HG03060 (cell line): ENCODE measurements around the gene MT1B.

Experiments used
- ATAC-seq: cut with Tn5 transposase; IDR thresholded peaks from one replicate; pipeline ENCODE4 v1.9.1; 2021; ENCODE audit warnings: low read depth, moderate number of reproducible peaks; ENCODE audit not compliant: unreplicated experiment

Gene MT1B

DNA sequence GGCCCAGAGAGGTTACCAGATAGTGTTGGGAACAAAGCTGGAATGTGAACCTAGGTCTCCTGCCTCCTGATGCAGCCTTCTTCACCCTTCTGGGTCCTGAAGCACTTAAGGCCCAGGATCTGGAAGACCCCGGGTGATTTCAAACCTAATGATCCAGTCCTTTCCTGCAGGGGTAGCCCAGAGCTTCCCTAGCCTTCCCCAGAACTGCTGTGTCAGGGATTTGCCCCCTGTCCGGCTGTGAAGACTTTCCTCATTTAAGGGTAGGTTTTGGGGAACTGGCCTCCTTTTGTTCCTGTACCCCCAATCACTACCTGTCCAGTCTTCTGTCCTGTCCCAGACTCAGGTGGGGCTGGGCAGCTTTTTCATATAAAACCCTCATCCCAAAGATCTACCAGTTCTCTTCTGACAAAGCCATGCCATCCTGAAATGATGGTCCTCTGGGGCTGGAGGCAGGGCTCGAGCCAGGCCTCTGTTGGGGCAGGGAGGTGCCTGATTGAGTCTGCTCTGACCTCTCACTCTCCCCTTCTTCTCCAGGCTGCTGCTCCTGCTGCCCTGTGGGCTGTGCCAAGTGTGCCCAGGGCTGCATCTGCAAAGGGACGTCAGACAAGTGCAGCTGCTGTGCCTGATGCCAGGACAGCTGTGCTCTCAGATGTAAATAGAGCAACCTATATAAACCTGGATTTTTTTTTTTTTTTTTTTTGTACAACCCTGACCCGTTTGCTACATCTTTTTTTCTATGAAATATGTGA is 31.9 kb downstream of the MT1B start:
- ATAC-seq: no peak

- ATAC-seq: no peak
These were observed 32.7 kb downstream of the MT1B start for GRCh38 chr16:56684256-56684925.

- ATAC-seq: no peak
These were observed 33.4 kb downstream of the MT1B start for GRCh38 chr16:56684926-56685590.

DNA sequence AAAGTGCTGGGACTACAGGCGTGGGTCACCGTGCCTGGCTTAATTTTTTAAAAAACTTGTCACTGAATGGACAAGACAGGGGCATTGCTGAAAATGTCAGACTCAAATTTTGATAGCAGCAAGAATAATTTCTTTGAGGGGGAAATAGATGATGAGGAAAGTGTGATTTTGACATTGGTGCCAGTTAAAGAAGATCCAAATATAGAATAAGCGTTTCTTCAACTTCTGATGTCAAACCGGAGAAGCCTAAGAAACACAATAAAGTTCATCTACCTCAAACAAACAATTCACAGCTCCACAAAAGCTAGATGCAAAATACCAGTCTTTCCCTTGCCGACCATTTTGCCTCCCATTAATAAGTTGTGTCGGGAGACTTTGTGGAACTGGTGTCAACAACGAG is 35.1 kb downstream of the MT1B start:
- ATAC-seq: no peak

- ATAC-seq: no peak
These were observed 37.1 kb downstream of the MT1B start for GRCh38 chr16:56688762-56689161.

DNA sequence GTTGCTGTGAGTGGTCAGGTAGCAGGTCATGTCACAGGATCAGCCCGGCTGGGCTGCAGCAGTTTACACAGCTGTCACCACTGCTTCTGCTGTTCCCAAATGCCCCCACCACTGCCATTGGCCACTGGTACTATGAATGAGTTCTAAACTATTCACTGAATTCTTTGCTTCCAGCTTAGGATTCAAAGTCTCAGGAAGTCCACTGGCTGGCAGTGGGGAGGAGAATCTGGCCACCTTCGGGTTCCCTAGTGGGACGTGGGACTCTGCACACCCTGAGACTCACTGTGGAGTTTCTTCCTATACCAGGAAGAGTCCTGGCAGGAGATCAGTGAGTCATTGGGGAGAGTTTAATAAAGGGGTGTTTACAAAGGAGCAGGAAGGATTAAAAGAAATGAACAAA is 37.5 kb downstream of the MT1B start:
- ATAC-seq: no peak

- no peak for ATAC-seq
These were observed 38.9 kb downstream of the MT1B start for GRCh38 chr16:56690420-56691122.

- no peak for ATAC-seq
These were observed 40.2 kb downstream of the MT1B start for GRCh38 chr16:56691885-56692284.

DNA sequence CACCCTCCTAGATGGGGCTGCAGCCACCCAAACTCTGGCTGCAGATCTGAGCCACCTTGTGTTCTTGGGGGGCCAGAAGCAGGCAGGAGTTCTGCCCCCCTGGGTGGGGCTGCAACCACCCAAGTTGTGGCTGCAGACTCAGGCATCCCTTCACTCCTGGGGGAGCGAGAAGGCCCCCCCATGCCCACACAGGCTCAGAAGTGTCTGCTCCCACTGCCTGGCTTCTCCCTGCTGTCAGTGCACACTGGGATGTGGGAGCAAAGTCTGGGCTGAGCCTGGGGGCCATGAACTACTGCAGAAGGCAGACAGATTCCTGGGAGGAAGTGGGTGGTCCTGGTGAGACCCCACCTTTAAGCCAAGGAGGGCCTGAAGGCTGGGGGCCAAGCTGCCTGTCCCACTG is 43.6 kb downstream of the MT1B start:
- no peak for ATAC-seq

- ATAC-seq: no peak
These were observed 45.9 kb downstream of the MT1B start for GRCh38 chr16:56697456-56698155.

DNA sequence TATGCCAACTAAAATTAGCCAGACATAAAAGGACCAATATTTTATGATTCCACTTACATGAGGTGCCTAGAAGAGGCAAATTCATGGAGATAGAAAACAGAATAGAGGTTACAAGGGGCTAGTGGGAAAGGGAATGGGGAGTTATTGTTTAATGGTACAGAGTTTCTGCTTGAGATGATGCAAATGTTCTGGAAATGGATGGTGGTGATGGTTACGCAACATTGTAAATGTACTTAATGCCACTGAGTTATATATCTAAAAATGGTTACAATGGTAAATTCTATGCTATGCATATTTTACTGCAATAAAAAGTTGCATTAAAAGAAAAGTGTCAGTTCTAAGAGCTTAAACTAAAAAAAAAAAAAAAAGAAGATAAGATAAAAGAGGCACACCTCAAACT is 48.5 kb downstream of the MT1B start:
- no peak for ATAC-seq

DNA sequence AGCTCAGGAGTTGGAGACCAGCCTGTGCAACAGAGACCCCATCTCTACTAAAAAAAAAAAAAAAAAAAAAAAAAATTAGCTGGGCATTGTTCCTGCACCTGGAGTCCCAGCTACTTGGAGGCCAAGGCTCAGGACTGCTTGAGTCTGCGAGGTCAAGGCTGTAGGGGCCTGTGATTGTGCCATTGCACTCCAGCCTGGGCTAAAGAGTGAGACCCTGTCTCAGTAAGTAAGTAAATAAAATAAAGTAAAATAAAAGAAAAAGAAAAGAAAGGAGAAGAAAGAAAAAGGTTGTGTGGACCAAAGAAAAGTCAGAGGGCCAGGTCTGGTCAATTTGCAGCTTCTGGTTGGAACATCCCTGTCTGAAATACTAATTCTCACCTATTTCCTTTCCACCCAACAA is 48.9 kb downstream of the MT1B start:
- ATAC-seq: no peak

DNA sequence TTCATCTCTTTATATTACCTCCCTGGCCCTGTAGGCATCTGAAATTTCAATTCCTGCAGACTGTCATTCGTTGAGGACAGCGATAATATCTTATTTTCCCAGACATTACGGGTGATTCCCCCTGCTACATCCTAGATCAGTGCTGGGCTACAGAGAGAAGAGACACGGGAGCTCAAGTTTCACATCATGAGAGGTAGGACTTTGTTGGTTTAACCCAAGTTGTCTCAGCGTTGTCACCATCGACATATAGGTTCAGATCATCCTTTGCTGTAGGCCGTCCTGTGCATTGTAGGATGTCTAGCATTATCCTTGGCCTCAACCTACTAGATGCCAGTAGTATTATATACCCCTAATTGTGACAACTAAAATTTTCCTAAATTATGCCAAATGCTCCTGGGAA is 49.8 kb downstream of the MT1B start:
- ATAC-seq: no peak
